Measurements from ENCODE around the gene ABHD12.

The ABHD12 gene

GRCh38 chr20:25310921-25311728 is 79.5 kb downstream of the ABHD12 start:
- no peaks in the 10 kb centered on the region for H3K27me3 Mint-ChIP-seq
- ATAC-seq (no peak), DNase-seq (no peak)
- peak overlapping the region; percentile 77 to 80 for H3K4me3 Mint-ChIP-seq
- H3K9me3 Mint-ChIP-seq: no peaks in the 10 kb centered on the region
- H3K4me1 Mint-ChIP-seq: peaks cover 49% of the 10 kb centered on the region
- peak overlapping the region; percentile 85 to 95 for H3K27ac Mint-ChIP-seq

GRCh38 chr20:25310268-25310920 is 80.2 kb downstream of the ABHD12 start:
- Mint-ChIP-seq H3K9me3 (no peaks in the 10 kb centered on the region), H3K4me3 (peak overlapping the region; percentile 77 to 80), H3K27ac (peak overlapping the region; percentile 85 to 95), H3K27me3 (no peaks in the 10 kb centered on the region), H3K4me1 (peaks cover 43% of the 10 kb centered on the region)
- DNase-seq (peak; percentile 60 to 70), ATAC-seq (peak; percentile 96)

DNA sequence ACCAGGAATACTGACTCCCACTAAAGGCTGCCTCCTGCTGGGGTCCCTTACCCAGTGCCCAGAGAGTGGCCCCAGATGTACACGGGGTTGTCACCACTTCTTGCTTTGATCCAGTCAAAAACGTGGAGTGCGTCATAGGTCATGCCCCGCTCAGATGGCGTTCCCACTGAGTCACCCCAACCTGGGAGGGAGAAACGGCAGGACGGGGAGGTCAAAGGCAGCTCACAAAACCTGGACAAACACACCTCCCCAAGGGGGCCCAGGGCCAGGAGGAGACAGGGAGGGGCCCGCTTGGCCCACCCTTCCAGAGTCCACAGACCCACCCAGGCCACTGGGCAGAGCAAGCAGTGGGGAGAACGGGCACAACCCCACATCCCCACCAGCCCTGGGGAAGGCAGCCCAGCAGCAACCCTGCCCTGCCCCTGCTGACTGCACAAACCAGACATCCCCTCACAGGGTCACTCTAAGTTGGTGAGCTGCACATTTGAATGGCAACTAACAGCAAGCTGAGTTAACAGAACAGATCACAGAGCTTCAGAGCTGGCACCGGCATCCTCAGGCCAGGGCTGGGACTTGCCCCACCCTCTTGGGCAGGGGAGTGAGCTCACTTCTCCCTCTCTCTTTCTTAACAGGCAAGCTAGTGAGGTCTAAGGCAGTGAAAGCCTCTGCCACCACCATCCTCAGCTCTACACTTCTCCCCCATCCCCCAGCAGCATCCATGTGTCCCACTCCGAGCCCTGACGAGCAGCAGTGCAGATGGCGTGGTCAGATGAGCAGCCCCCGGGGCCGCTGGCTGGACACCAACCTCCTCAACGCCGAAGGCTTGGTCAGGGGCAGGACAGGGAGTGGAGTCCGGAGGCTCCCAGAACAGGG is 81.0 kb downstream of the ABHD12 start:
- DNase-seq (no peak), ATAC-seq (peak; percentile 8)
- H3K27ac Mint-ChIP-seq: peak overlapping the region in 1 of 2 donors; percentile 86
- H3K4me3 Mint-ChIP-seq: peak overlapping the region in 1 of 2 donors; percentile 26
- no peaks in the 10 kb centered on the region for H3K9me3 Mint-ChIP-seq
- no peaks in the 10 kb centered on the region for H3K27me3 Mint-ChIP-seq
- H3K4me1 Mint-ChIP-seq: peaks cover 42% of the 10 kb centered on the region

- no peaks in the 10 kb centered on the region for H3K9me3 Mint-ChIP-seq
- peaks cover 48% of the 10 kb centered on the region for H3K4me1 Mint-ChIP-seq
- peak overlapping the region in 1 of 2 donors; percentile 86 for H3K27ac Mint-ChIP-seq
- ATAC-seq: no peak
- no peak overlapping the region for H3K4me3 Mint-ChIP-seq
- H3K27me3 Mint-ChIP-seq: no peaks in the 10 kb centered on the region
- no peak for DNase-seq
Measured at GRCh38 chr20:25308671-25309394, 81.8 kb downstream of the ABHD12 start.

DNA sequence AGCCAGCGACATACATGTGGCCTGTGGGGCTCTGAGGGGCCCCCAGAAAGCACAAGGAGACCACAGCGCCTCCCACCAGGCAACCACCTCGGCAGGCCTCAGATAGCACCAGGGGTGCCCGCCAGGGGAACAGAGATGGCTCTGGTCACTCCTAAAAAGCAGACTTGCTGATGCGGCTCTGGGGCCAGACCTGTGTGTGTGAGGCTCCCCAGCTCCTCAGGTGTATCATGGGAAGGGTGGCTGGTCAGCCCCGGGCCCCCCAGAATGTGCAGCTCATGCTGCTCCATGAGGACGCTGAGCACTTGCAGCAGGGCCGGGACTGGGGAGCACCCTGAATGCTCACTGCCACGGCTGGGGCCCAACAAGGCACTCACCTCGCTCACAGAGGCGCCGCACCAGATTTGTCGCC is 82.5 kb downstream of the ABHD12 start:
- Mint-ChIP-seq H3K4me3 (no peak overlapping the region), H3K9me3 (no peaks in the 10 kb centered on the region), H3K27ac (peak overlapping the region in 1 of 2 donors; percentile 77), H3K4me1 (peaks cover 48% of the 10 kb centered on the region), H3K27me3 (no peaks in the 10 kb centered on the region)
- no peak for ATAC-seq
- DNase-seq: no peak

DNA sequence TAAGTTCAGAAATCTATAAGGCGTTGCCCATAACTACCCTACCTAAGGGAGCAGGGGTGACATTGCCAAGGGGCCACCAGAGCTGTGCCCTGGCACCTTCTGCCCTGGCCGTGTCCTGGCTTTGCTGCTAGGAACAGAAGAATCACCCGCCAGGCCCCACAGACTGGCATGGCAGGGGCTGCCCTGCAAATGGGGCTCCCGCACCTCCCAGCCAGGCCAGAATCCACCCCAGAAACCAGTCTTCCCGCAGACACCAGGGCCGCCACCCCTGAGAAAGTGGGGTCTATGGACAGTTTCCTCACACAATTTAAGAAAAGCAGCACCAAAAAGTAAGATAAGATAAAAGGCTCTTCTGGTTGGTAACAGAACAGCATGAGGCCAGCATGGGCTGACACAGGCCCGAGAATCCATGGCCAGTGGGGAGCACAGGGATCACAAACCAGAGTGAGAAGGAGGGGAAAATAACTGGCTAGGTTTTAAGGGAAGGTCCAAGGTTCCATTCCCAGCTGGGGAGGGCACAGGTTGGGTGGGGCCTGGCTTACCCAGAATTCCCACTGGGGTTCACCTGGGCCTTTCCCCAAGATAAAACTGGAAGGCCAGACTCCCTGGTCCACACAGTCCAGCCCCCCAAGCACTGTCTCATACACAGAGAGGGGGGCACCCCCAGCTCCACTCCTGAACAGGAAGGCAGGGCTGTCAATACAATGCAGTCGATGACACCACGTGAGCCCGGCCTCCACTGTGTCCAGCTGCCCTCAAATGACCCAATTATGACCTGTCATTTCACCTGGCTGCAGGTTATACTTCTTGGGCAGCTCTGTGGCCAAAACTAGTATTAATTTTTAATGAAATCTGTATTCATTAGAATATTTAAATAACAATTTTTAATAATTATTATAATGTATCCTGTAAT is 83.4 kb downstream of the ABHD12 start:
- Mint-ChIP-seq H3K4me3 (no peak overlapping the region), H3K27me3 (no peaks in the 10 kb centered on the region), H3K9me3 (no peaks in the 10 kb centered on the region), H3K4me1 (peaks cover 47% of the 10 kb centered on the region), H3K27ac (peak overlapping the region; percentile 31 to 33)
- DNase-seq (no peak), ATAC-seq (no peak)

DNA sequence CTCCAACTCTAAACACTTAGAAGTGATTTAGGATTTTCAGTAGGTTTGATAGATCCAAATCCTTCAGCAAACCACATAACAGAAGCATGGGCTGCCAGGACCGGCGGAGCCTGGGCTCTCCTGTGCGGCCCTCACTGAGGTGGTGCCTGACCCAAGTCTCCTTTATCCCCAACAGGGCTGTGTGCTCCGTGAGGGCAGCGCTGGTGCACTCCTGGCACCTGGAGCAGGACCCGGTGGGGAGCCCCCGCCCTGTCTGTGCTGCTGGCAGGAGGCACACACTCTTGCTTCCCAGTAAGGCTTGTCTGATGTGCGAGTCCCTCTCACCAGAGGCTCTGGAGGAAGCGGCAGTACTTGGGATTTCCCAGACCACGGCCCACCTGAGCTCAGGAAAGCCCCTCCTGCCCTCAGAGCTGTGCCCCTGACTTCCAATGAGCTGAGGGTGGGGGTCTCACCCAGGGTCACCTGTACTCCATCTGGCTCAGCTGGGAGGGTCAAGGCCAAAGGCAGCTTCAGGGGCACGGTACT is 86.5 kb downstream of the ABHD12 start:
- Mint-ChIP-seq H3K9me3 (no peaks in the 10 kb centered on the region), H3K4me1 (peaks cover 26% of the 10 kb centered on the region), H3K27me3 (no peaks in the 10 kb centered on the region), H3K4me3 (no peak overlapping the region), H3K27ac (peak overlapping the region in 1 of 2 donors; percentile 89)
- DNase-seq: no peak
- ATAC-seq: no peak

DNA sequence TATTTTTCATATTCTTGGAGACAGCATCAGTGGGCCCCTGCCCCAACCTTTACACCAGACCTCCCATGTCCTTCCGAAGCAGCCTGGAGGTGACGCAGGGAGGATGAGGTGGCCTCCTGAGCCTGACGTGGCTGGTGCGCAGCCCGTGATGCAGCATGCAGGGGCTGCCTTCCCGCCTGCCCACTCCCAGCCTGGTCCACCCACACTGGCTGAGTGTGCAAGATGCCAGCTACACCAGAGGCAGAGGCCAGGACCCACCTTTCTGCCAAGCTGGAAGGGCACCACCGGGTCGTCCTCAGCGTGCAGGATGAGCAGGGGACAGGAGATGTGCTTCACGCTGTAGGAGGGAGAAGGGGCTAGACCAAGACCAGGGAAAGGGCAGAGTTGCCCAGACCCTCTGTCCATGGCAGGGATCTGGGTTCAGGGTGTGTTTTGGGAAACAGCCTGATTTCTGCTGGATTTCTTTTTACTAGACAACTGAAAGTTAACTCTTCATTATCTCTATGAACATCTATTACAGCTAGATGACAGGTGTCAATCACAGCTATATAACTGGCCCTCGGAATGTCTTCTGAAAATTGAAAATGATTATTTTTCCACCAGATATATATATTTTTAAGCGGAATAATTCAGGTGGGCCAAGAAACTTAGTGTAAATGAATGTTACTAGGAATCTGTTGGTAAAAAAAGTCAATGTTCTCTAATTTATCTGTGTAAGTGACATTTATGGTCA is 87.2 kb downstream of the ABHD12 start:
- peaks cover 20% of the 10 kb centered on the region for H3K4me1 Mint-ChIP-seq
- ATAC-seq (no peak), DNase-seq (no peak)
- H3K27me3 Mint-ChIP-seq: no peaks in the 10 kb centered on the region
- peak overlapping the region in 1 of 2 donors; percentile 57 for H3K27ac Mint-ChIP-seq
- H3K4me3 Mint-ChIP-seq: no peak overlapping the region
- H3K9me3 Mint-ChIP-seq: no peaks in the 10 kb centered on the region

- Mint-ChIP-seq H3K27me3 (no peaks in the 10 kb centered on the region), H3K9me3 (no peaks in the 10 kb centered on the region), H3K4me1 (peaks cover 16% of the 10 kb centered on the region), H3K4me3 (no peak overlapping the region), H3K27ac (peak overlapping the region; percentile 10 to 57)
- DNase-seq: no peak
- ATAC-seq: peak; percentile 5
Measured at GRCh38 chr20:25302596-25302995, 88.0 kb downstream of the ABHD12 start.

DNA sequence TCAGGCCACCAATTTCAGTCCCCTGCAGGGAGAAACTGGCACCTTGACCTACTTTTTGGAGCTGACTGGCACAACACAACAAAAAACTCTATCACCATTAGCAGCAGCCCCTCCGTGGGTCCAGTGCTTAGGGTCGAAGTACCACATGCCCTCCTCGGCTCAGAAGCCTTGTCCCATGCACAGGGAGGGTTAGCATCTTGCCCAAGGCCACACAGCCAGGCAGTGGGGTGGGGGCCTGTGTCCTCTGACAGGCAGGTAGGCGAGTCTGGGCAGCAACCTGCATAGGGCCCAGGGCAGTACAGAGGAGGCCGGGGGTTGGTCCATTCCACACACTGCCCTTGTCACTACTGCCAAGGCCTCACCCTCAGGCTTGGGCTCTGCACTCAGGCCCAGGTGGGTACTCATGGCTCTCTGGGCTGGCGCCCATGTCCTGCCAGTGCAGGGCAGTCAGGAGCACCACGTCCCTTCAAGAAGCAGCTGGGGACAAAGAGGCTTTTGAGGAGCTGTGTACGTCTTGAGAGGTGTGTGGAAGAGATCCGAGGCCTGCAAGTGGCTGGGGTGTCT is 89.2 kb downstream of the ABHD12 start:
- H3K4me3 Mint-ChIP-seq: no peak overlapping the region
- no peaks in the 10 kb centered on the region for H3K27me3 Mint-ChIP-seq
- H3K9me3 Mint-ChIP-seq: no peaks in the 10 kb centered on the region
- ATAC-seq (peak; percentile 25), DNase-seq (no peak)
- H3K27ac Mint-ChIP-seq: peak overlapping the region; percentile 66 to 80
- peaks cover 22% of the 10 kb centered on the region for H3K4me1 Mint-ChIP-seq

GRCh38 chr20:25300496-25301170 is 90.0 kb downstream of the ABHD12 start:
- H3K9me3 Mint-ChIP-seq: no peaks in the 10 kb centered on the region
- ATAC-seq (no peak), DNase-seq (no peak)
- peak overlapping the region in 1 of 2 donors; percentile 90 for H3K27ac Mint-ChIP-seq
- no peak overlapping the region for H3K4me3 Mint-ChIP-seq
- peaks cover 26% of the 10 kb centered on the region for H3K4me1 Mint-ChIP-seq
- H3K27me3 Mint-ChIP-seq: no peaks in the 10 kb centered on the region

- peak overlapping the region; percentile 22 to 90 for H3K27ac Mint-ChIP-seq
- H3K9me3 Mint-ChIP-seq: no peaks in the 10 kb centered on the region
- peak; percentile 21 for ATAC-seq
- no peaks in the 10 kb centered on the region for H3K27me3 Mint-ChIP-seq
- peaks cover 26% of the 10 kb centered on the region for H3K4me1 Mint-ChIP-seq
- no peak overlapping the region for H3K4me3 Mint-ChIP-seq
- no peak for DNase-seq
Measured at GRCh38 chr20:25299806-25300205, 90.8 kb downstream of the ABHD12 start.

Measured in stimulated activated naive CD8-positive, alpha-beta T cell treated with anti-CD3 and anti-CD28 coated beads, Interleukin-15, amount 100 ng/mL, for 72 hours (primary cell).